NCI-H187 treated with DMSO at 0.1 percent for 48 hours (cell line): ENCODE measurements around the gene OTOF.

Experiments used
- DNase-seq: peaks from one replicate; lab custom pipeline; 2025; lab: John Stamatoyannopoulos, UW

Gene OTOF

DNA sequence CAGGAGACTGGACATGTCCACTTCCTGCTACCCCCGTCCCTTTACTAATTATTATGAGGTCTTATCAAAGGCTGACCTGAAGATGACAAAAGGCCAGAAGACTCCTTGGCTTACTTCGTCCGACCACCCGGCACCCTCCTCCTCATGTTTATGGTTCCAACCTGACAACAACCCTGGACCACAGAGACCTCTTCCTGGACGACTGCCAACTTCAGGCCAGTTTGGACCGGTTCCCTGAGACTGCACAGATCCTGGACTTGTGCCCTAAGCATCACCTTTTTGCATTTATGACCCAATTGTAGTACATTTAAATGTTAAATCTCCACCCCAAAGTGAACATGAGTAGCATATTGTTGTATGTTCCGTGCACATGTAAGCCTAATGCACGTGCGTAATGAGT lies 70.4 kb downstream of the OTOF start:
- DNase-seq = no peak
